GM21737 (cell line): ENCODE measurements around the gene HNRNPDL.
A peak's percentile ranks its signal among the peaks of the same experiment; 100 is the strongest.
"Not testable (repeated sequence)": the region's sequence is repeated elsewhere in the genome, so short reads cannot be mapped to it uniquely, and the experiment has no call there.

ENCODE experiments used
- ATAC-seq: cut with Tn5 transposase; IDR thresholded peaks from one replicate; pipeline ENCODE4 v1.9.1; 2021; ENCODE audit warnings: mild to moderate bottlenecking, moderate library complexity; ENCODE audit not compliant: unreplicated experiment

The HNRNPDL gene

GRCh38 chr4:82430193-82430963 is at the start of gene HNRNPDL, which contains the start of gene ENOPH1:
Gene HNRNPDL, minus strand, starts transcription at chr4:82430462. Its CDS starts 772 bp downstream, at chr4:82429690.
Gene ENOPH1, plus strand, starts transcription at chr4:82430590. Its CDS starts 240 bp downstream, at chr4:82430830.
- ATAC-seq: peak; percentile 71

GRCh38 chr4:82479562-82479961 is 49.3 kb upstream of the HNRNPDL start:
- no peak for ATAC-seq

DNA sequence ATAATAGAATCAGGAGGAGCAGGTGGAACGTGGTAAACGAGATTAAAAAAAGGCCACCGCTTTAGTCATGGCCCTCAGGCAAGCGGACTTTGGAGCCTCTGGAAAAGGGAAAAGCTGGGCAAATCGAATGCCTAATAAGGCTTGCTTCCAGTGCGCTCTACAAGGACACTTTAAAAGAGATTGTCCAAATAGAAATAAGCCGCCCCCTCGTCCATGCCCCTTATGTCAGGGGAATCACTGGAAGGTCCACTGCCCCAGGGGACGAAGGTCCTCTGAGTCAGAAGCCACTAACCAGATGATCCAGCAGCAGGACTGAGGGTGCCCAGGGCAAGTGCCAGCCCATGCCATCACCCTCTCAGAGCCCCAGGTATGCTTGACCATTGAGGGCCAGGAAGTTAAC is 47.2 kb upstream of the HNRNPDL start:
- ATAC-seq: not testable (repeated sequence)

- not testable (repeated sequence) for ATAC-seq
These were observed 45.7 kb upstream of the HNRNPDL start for GRCh38 chr4:82475931-82476330.

DNA sequence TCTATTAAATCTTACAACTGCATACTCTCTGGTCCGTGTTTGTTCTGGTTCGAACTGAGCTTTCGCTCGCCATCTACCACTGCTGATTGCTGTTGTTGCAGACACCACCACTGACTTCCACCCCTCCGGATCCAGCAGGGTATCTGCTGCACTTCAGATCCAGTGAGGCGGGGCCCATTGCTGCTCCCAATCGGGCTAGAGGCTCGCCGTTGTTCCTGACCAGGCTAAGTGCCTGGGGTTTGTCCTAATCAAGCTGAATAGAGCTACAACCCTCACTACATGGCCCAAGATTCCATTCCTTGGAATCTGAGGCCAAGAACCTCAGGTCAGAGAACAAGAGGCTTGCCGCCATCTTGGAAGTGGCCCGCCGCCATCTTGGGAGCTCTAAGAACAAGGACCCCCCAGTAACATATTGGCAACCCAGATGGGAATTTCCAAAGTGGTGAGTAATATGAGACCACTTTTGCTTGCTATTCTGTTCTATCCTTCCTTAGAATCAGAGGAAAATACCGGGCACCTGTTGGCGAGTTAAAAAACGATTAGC is 43.4 kb upstream of the HNRNPDL start:
- ATAC-seq: no peak

GRCh38 chr4:82473080-82473479 is 42.8 kb upstream of the HNRNPDL start:
- not testable (repeated sequence) for ATAC-seq

GRCh38 chr4:82469791-82470345 is 39.6 kb upstream of the HNRNPDL start:
- no peak for ATAC-seq

- ATAC-seq: no peak
These were observed 37.2 kb upstream of the HNRNPDL start for GRCh38 chr4:82467471-82467870.

DNA sequence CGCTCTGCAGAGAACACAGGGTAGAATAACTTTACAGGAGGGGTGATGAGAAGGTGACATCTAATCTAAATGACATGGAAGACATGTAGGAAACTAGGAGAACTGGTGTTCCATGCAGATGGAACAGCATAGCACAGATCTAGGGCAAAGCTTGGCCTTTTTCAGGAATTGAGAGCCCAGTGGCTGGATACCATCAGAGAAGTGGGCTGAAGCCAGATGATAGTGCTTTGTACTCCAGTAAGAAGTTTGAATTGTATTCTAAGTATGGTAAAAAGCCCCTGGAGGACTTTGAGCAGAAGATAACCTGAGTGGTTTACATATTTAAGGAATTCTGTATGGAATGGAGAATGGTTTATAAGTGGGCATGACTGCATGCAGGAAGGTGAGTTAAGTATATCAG is 33.0 kb upstream of the HNRNPDL start:
- ATAC-seq: no peak

DNA sequence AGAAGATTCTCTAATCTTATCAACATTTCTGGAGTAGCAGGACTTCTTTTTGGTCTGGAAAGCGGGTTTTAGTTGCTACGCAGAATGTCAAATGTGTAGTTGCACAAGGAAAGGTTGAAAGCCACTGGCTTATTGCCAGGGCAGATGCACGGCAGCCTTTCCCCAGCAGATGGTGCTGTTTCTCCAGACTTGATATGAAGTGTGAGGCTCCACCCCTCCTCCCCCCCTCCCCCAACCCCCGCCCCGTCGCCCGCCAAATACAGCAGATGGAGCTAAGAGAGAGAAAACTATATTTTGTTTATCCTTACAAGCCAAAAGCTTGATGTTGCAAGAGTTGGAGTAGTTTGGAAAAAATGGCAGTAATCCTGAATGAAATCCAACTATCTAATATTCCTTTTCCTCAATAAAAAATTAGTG is 32.2 kb upstream of the HNRNPDL start:
- ATAC-seq: peak; percentile 79

- ATAC-seq: no peak
These were observed 31.4 kb upstream of the HNRNPDL start for GRCh38 chr4:82461710-82462109.

DNA sequence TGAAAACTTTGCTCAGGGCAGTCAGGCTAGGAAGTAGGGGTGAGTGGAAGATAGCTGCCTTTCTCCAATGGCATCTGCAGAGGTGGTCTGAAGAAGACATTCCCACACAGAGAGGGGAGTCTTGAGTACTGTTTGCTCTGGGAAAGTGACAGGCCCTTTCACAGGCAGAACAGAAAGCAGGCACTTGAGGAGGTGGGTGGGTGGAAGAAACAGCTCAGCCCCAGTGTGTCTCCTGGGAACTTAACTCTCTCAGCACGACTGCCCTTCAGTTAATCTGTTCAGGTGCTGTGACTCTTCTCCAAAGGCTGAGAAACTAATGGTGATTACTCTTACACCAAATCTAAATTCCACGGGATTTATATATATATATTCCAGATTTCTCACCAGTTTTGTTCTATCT is 28.5 kb upstream of the HNRNPDL start:
- no peak for ATAC-seq

DNA sequence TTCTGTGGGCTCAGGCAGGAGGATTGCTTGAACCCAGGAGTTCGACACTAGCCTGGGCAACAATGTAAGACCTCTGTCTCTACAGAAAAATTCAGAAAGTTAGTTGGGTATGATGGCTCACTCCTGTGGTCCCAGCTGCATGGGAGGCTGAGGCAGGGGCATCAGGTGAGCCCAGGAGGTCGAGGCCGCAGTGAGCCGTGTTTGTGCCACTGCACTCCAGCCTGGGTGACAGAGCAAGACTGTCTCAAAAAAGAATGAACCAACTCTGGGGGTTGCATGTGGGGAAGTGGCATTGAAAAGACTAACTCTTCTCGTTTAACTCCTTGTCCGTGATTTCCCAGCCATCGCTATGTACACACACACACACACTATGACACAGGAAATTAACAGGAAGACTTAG is 27.0 kb upstream of the HNRNPDL start:
- no peak for ATAC-seq

GRCh38 chr4:82452026-82452425 is 21.8 kb upstream of the HNRNPDL start:
- no peak for ATAC-seq

GRCh38 chr4:82450966-82451755 is 20.9 kb upstream of the HNRNPDL start:
- no peak for ATAC-seq

GRCh38 chr4:82447886-82448285 is 17.6 kb upstream of the HNRNPDL start:
- no peak for ATAC-seq

DNA sequence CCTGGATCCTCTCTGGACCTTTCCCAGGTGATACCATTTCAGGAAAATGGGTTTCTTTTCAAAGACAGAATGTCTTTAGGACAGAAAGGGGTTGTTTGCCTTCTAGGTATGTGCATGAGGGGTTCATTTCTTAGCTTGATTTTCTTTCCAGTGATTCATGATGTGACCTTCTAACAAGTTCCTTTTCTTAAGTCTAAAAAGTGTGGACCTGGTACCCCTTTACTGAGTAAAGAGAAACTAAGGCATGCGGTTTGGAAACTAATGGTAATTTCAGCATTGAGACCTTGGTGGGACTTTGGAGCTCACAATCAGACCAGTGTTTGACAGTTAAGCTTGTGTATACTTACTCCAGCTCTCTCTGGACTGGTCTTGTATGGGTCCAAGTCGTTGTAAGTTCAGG is 8.8 kb upstream of the HNRNPDL start:
- no peak for ATAC-seq

- ATAC-seq: no peak
These were observed 7.2 kb upstream of the HNRNPDL start for GRCh38 chr4:82437285-82438005.

- no peak for ATAC-seq
These were observed 6.5 kb upstream of the HNRNPDL start for GRCh38 chr4:82436780-82437179.

DNA sequence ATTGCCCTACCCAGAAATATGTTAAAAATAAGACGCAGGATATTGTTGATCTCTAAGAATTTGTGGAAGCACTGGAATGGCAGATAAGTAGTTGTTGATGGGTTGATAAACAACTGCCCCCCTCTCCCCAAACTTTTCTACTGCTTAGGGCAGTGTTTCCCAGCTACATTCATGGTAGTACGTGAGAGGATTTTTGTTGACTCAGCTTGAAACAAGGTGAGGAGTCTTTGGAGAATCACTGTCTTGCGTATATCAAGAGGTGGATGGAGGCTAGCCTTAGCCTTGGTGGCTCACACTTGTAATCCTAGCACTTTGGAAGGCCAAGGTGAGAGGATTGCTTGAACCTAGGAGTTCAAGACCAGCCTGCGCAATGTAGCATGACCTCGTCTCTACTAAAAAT is 5.9 kb upstream of the HNRNPDL start:
- ATAC-seq: no peak

DNA sequence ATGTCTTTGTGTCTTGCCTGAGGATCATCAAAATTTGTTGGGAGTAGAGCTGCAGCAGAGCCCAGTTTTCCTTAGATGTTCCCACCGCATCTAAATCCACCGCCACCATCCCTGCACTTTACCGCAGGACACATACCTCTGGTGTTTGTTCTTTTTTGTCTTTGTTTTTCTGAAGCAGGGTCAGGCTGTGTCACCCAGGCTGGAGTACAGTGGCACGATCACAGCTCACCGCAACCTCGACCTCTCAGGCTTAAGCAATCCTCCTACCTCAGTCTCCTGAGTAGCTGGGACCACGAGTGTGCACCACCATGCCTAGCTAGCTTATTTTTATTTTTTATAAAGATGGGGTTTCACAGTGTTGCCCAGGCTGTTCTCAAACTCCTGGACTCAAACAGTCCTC is 4.7 kb upstream of the HNRNPDL start:
- ATAC-seq: no peak
